T-helper 2 cell treated with Interferon-gamma antibody and Interleukin-4, amounts not matched to agents 5 μg/mL and 100 μg/mL, for 36 hours (primary cell): ENCODE results near the gene SERPINH1.

ENCODE experiments used
- DNase-seq: peaks from one replicate; pipeline ENCODE4 v3.0.0; 2021; ENCODE audit warnings: low spot score
- H3K27ac Mint-ChIP-seq: one replicate; pipeline ENCODE4 v1.8.0; 2021; ENCODE audit warnings: mild to moderate bottlenecking, mixed read lengths
- H3K27me3 Mint-ChIP-seq: one replicate; pipeline ENCODE4 v1.8.0; 2021; ENCODE audit warnings: low read depth, mixed read lengths
- H3K36me3 Mint-ChIP-seq: one replicate; pipeline ENCODE4 v1.8.0; 2021; ENCODE audit warnings: low read depth, mixed read lengths
- H3K4me1 Mint-ChIP-seq: one replicate; pipeline ENCODE4 v1.8.0; 2021; ENCODE audit warnings: low read depth, mixed read lengths
- H3K4me3 Mint-ChIP-seq: one replicate; pipeline ENCODE4 v1.8.0; 2022; ENCODE audit warnings: mild to moderate bottlenecking, moderate library complexity, mixed read lengths
- H3K9me3 Mint-ChIP-seq: one replicate; pipeline ENCODE4 v1.8.0; 2021; ENCODE audit warnings: mixed read lengths

The SERPINH1 gene

DNA sequence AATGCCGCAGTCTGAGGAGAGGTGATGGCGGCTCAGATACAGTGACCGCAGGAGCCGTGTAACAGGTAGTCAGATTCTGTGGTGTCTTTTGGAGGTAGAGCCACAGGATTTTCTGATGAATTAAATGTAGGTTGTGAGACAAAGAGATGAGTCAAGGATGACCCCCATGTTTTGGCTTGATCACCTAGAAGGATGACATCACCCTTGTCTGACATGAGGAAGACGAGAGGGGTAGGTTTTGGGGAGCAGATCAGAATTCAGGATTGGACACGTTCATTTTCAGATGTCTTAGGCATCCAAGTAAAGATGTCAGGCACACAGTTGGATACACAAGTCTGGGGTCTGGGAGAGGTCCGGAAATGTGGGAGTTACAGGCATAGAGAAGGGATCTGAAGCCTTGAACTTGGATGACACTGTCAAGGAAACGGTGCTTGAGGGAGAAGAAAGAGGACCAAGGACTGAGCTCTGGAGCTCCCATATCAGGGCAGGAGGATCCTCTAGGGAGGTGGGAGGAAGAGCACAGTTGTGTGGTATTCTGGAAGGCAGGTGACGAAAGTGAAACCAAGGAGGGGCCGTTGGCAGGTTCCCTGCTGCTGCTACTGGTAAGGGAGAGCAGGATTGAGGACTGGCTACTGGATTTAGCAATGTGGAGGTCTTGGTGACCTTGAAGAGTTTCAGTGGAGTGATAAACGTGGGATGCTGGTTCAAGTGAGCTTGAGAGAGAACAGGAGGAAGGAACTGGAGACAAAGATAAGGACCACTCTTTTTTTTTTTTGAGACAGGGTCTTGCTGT, 23.7 kb upstream of the SERPINH1 start:
- no peak overlapping the region for H3K4me3 Mint-ChIP-seq

GRCh38 chr11:75539459-75540334, 22.4 kb upstream of the SERPINH1 start:
- H3K27ac Mint-ChIP-seq: no peak overlapping the region

More for the DNA sequence above, 23.7 kb upstream of the SERPINH1 start:
- H3K36me3 Mint-ChIP-seq: no peaks in the 10 kb centered on the region
- H3K27me3 Mint-ChIP-seq: no peaks in the 10 kb centered on the region
- H3K4me1 Mint-ChIP-seq: peaks cover 38% of the 10 kb centered on the region
- DNase-seq: no peak
- no peaks in the 10 kb centered on the region for H3K9me3 Mint-ChIP-seq
- peak overlapping the region; percentile 3 for H3K27ac Mint-ChIP-seq

DNA sequence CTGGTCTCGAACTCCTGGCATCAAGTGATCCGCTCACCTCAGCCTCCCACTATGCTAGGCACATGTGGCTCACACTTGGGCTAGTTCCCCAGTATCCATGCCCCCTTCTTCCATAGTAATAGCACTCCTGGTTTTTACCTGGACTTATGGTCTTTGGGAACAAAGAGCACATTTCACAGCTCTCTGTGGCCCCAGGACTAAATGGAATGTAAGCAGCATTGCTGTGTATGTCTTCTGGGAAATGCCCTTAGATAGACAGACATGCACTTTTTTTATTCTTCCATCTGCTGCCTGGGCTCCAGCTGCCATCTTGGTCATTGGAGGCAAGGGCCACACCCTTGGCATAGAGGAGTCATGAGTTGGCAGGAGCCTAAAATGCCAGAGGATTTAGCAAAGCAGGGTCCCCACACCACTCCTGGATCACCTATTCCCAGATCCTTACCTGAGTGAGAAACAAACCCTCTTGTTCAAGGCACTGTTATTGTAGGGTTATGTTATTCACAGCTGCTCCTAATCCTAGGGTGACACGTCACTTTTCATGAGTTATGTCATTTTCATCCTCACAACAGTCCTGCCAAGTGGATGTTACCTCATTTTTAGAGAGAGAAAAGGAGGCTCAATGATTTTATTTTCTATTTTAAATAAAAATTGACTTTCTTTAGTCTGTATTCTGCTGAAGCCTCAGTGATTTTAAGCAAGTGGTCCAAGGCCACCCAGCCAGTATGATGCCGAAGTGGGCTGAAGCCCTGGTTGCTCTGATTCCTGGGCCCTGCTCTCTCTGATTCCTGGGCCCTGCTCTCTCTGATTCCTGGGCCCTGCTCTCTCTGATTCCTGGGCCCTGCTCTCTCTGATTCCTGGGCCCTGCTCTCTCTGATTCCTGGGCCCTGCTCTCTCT, 20.6 kb upstream of the SERPINH1 start:
- Mint-ChIP-seq H3K9me3 (no peaks in the 10 kb centered on the region), H3K4me3 (no peak overlapping the region), H3K27ac (no peak overlapping the region), H3K4me1 (peaks cover 22% of the 10 kb centered on the region), H3K36me3 (no peaks in the 10 kb centered on the region), H3K27me3 (peaks cover 4% of the 10 kb centered on the region)
- no peak for DNase-seq

More at GRCh38 chr11:75539459-75540334, 22.4 kb upstream of the SERPINH1 start:
- H3K9me3 Mint-ChIP-seq: no peaks in the 10 kb centered on the region
- peaks cover 28% of the 10 kb centered on the region for H3K4me1 Mint-ChIP-seq
- no peaks in the 10 kb centered on the region for H3K36me3 Mint-ChIP-seq
- no peak overlapping the region for H3K4me3 Mint-ChIP-seq
- DNase-seq: no peak
- no peaks in the 10 kb centered on the region for H3K27me3 Mint-ChIP-seq

DNA sequence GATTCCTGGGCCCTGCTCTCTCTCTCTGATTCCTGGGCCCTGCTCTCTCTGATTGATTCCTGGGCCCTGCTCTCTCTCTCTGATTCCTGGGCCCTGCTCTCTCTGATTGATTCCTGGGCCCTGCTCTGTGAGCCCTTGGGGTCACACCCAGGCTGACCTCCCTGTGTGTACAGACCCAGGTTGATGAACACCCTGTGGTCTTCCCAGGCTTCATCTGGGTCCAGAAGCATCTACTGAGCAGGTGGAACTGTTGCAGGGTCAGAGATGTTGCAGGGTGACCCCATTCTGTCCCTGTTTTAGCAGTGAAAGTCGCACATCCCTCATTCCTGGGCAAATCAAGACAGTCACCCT, 20.0 kb upstream of the SERPINH1 start:
- H3K4me3 Mint-ChIP-seq: no peak overlapping the region
- no peaks in the 10 kb centered on the region for H3K9me3 Mint-ChIP-seq
- no peak for DNase-seq
- peaks cover 4% of the 10 kb centered on the region for H3K27me3 Mint-ChIP-seq
- H3K36me3 Mint-ChIP-seq: no peaks in the 10 kb centered on the region
- H3K27ac Mint-ChIP-seq: no peak overlapping the region
- H3K4me1 Mint-ChIP-seq: peaks cover 16% of the 10 kb centered on the region

GRCh38 chr11:75543806-75544205, 18.2 kb upstream of the SERPINH1 start:
- no peak overlapping the region for H3K27ac Mint-ChIP-seq
- peaks cover 4% of the 10 kb centered on the region for H3K27me3 Mint-ChIP-seq
- H3K4me3 Mint-ChIP-seq: no peak overlapping the region
- H3K36me3 Mint-ChIP-seq: no peaks in the 10 kb centered on the region
- no peaks in the 10 kb centered on the region for H3K9me3 Mint-ChIP-seq
- no peaks in the 10 kb centered on the region for H3K4me1 Mint-ChIP-seq
- no peak for DNase-seq

DNA sequence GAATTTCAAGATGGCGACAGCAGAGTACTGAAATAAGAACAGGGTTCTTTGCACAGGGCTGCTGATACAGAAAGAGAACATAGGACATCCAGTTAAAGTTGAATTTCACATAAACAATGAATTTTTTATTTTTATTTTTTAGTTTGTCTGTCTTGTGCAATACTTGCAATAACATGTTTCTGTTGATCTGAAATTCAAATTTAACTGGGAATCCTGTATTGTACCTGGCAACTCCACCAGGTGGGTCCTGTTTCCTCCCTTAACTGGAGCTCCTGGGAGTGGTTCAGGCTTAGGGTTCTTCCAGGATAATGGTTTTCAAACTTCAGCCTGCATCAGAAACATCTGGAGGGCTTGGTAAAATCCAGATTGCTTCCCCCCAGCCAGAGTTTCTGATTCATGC, 14.9 kb upstream of the SERPINH1 start:
- Mint-ChIP-seq H3K9me3 (no peaks in the 10 kb centered on the region), H3K36me3 (no peaks in the 10 kb centered on the region), H3K4me3 (no peak overlapping the region), H3K27me3 (peaks cover 4% of the 10 kb centered on the region), H3K27ac (no peak overlapping the region), H3K4me1 (no peaks in the 10 kb centered on the region)
- no peak for DNase-seq

GRCh38 chr11:75547617-75548058, 14.4 kb upstream of the SERPINH1 start:
- Mint-ChIP-seq H3K9me3 (no peaks in the 10 kb centered on the region), H3K4me3 (no peak overlapping the region), H3K27me3 (peaks cover 4% of the 10 kb centered on the region), H3K4me1 (no peaks in the 10 kb centered on the region), H3K36me3 (no peaks in the 10 kb centered on the region), H3K27ac (no peak overlapping the region)
- no peak for DNase-seq

- H3K27ac Mint-ChIP-seq: no peak overlapping the region
- H3K27me3 Mint-ChIP-seq: peaks cover 4% of the 10 kb centered on the region
- no peak overlapping the region for H3K4me3 Mint-ChIP-seq
- H3K9me3 Mint-ChIP-seq: no peaks in the 10 kb centered on the region
- H3K4me1 Mint-ChIP-seq: no peaks in the 10 kb centered on the region
- no peaks in the 10 kb centered on the region for H3K36me3 Mint-ChIP-seq
- no peak for DNase-seq
These were observed 13.3 kb upstream of the SERPINH1 start for GRCh38 chr11:75548595-75549272.

- Mint-ChIP-seq H3K4me1 (no peaks in the 10 kb centered on the region), H3K36me3 (no peaks in the 10 kb centered on the region), H3K4me3 (no peak overlapping the region), H3K9me3 (no peaks in the 10 kb centered on the region), H3K27ac (no peak overlapping the region), H3K27me3 (peaks cover 4% of the 10 kb centered on the region)
- DNase-seq: no peak
These were observed 12.6 kb upstream of the SERPINH1 start for GRCh38 chr11:75549370-75549958.

GRCh38 chr11:75553182-75553581, 8.9 kb upstream of the SERPINH1 start:
- H3K27ac Mint-ChIP-seq: no peak overlapping the region
- no peaks in the 10 kb centered on the region for H3K36me3 Mint-ChIP-seq
- H3K27me3 Mint-ChIP-seq: peaks cover 4% of the 10 kb centered on the region
- no peaks in the 10 kb centered on the region for H3K4me1 Mint-ChIP-seq
- H3K4me3 Mint-ChIP-seq: no peak overlapping the region
- H3K9me3 Mint-ChIP-seq: no peaks in the 10 kb centered on the region
- no peak for DNase-seq

GRCh38 chr11:75553889-75554257, 8.2 kb upstream of the SERPINH1 start:
- H3K4me3 Mint-ChIP-seq: no peak overlapping the region
- H3K4me1 Mint-ChIP-seq: no peaks in the 10 kb centered on the region
- peaks cover 4% of the 10 kb centered on the region for H3K27me3 Mint-ChIP-seq
- H3K27ac Mint-ChIP-seq: no peak overlapping the region
- no peaks in the 10 kb centered on the region for H3K9me3 Mint-ChIP-seq
- no peak for DNase-seq
- H3K36me3 Mint-ChIP-seq: no peaks in the 10 kb centered on the region

GRCh38 chr11:75554258-75555022, 7.6 kb upstream of the SERPINH1 start:
- peaks cover 6% of the 10 kb centered on the region for H3K27me3 Mint-ChIP-seq
- H3K36me3 Mint-ChIP-seq: no peaks in the 10 kb centered on the region
- H3K27ac Mint-ChIP-seq: no peak overlapping the region
- DNase-seq: no peak
- no peaks in the 10 kb centered on the region for H3K9me3 Mint-ChIP-seq
- H3K4me1 Mint-ChIP-seq: no peaks in the 10 kb centered on the region
- no peak overlapping the region for H3K4me3 Mint-ChIP-seq
